ENCODE data around the gene GRIK4.

Gene GRIK4

GRCh38 chr11:120867531-120867930, 356.0 kb downstream of the GRIK4 start:
- Histone ChIP-seq H4K20me1 (peaks cover 0 to 3% (median 0%) of the 10 kb centered on the region in 11 experiments; a peak in 1 of 22 replicates), H3K27me3 (peaks cover 0 to 30% (median 13%) of the 10 kb centered on the region in 11 experiments; a peak in 14 of 22 replicates), H3K36me3 (no peaks in the 10 kb centered on the region), H3K4me2 (peak overlapping the region in 2 of 11 experiments; percentile 3 to 94; a peak in 3 of 22 replicates), H3K4me3 (no peak overlapping the region), H3K27ac (no peak overlapping the region), H3K9me3 (replicated peaks in 1 of 11) (no peaks in the 10 kb centered on the region), H3K4me1 (peaks cover 14 to 66% (median 51%) of the 10 kb centered on the region in 10 experiments), H3K9ac (no peak overlapping the region)
- no peak for TF ChIP-seq Cebpa-rat (IDR thresholded peaks at IDR 0.05)

GRCh38 chr11:120867988-120868387, 356.4 kb downstream of the GRIK4 start:
- no peak overlapping the region for H3K4me3 ChIP-seq
- peaks cover 14 to 62% (median 47%) of the 10 kb centered on the region in 10 experiments for H3K4me1 ChIP-seq
- H3K9me3 ChIP-seq (replicated peaks in 1 of 11): no peaks in the 10 kb centered on the region
- H4K20me1 ChIP-seq: peaks cover 0 to 3% (median 0%) of the 10 kb centered on the region in 11 experiments; a peak in 1 of 22 replicates
- H3K27ac ChIP-seq: 0 out of 22 replicates have a peak overlapping the region, but pooled peaks of 1 of the 11 experiments have one; percentile 63
- H3K9ac ChIP-seq: no peak overlapping the region
- H3K36me3 ChIP-seq: no peaks in the 10 kb centered on the region
- no peak for TF ChIP-seq Cebpa-rat (IDR thresholded peaks at IDR 0.05)
- H3K27me3 ChIP-seq: peaks cover 0 to 33% (median 16%) of the 10 kb centered on the region in 11 experiments; a peak in 14 of 22 replicates
- H3K4me2 ChIP-seq: peak overlapping the region in 7 of 11 experiments; percentile 81 to 96 (median 94); a peak in 14 of 22 replicates

GRCh38 chr11:120869097-120869496, 357.5 kb downstream of the GRIK4 start:
- Histone ChIP-seq H3K4me3 (no peak overlapping the region), H3K27ac (peak overlapping the region in 5 of 11 experiments; percentile 5 to 70 (median 69); a peak in 8 of 22 replicates), H3K9me3 (replicated peaks in 1 of 11) (no peaks in the 10 kb centered on the region), H3K36me3 (no peaks in the 10 kb centered on the region), H3K27me3 (peaks cover 0 to 33% (median 20%) of the 10 kb centered on the region in 11 experiments; a peak in 14 of 22 replicates), H3K4me2 (peak overlapping the region; percentile 60 to 96 (median 88)), H3K4me1 (peaks cover 14 to 67% (median 52%) of the 10 kb centered on the region in 10 experiments), H3K9ac (peak overlapping the region in 3 of 11 experiments; percentile 34 to 60 (median 36); a peak in 3 of 22 replicates), H4K20me1 (peaks cover 0 to 3% (median 0%) of the 10 kb centered on the region in 11 experiments; a peak in 1 of 22 replicates)
- TF ChIP-seq Cebpa-rat (IDR thresholded peaks at IDR 0.05): no peak

GRCh38 chr11:120869516-120870011, 358.0 kb downstream of the GRIK4 start:
- Histone ChIP-seq H4K20me1 (peaks cover 0 to 3% (median 0%) of the 10 kb centered on the region in 11 experiments; a peak in 1 of 22 replicates), H3K4me3 (peak overlapping the region in 6 of 10 experiments; percentile 12 to 37 (median 15); a peak in 4 of 20 replicates), H3K4me1 (peaks cover 14 to 70% (median 56%) of the 10 kb centered on the region in 10 experiments), H3K36me3 (no peaks in the 10 kb centered on the region), H3K9me3 (replicated peaks in 1 of 11) (no peaks in the 10 kb centered on the region), H3K9ac (peak overlapping the region in 6 of 11 experiments; percentile 12 to 61 (median 44); a peak in 10 of 22 replicates), H3K27me3 (peaks cover 0 to 33% (median 20%) of the 10 kb centered on the region in 11 experiments; a peak in 14 of 22 replicates), H3K4me2 (peak overlapping the region; percentile 60 to 96 (median 88)), H3K27ac (peak overlapping the region in 7 of 11 experiments; percentile 20 to 80 (median 73); a peak in 12 of 22 replicates)
- peak in 4 of 11 experiments; percentile 46 to 90 (median 68); a peak in 5 of 22 replicates for TF ChIP-seq Cebpa-rat (IDR thresholded peaks at IDR 0.05)

- H3K4me1 ChIP-seq: peaks cover 14 to 71% (median 59%) of the 10 kb centered on the region in 10 experiments
- H4K20me1 ChIP-seq: peaks cover 0 to 3% (median 0%) of the 10 kb centered on the region in 11 experiments; a peak in 1 of 22 replicates
- no peaks in the 10 kb centered on the region for H3K36me3 ChIP-seq
- no peak overlapping the region; a peak in 1 of 22 replicates for H3K27ac ChIP-seq
- H3K4me3 ChIP-seq: no peak overlapping the region
- no peak for TF ChIP-seq Cebpa-rat (IDR thresholded peaks at IDR 0.05)
- H3K4me2 ChIP-seq: peak overlapping the region in 8 of 11 experiments; percentile 23 to 96 (median 91); a peak in 14 of 22 replicates
- no peak overlapping the region for H3K9ac ChIP-seq
- peaks cover 0 to 33% (median 20%) of the 10 kb centered on the region in 11 experiments; a peak in 14 of 22 replicates for H3K27me3 ChIP-seq
- no peaks in the 10 kb centered on the region for H3K9me3 ChIP-seq (replicated peaks in 1 of 11)
These were observed 359.6 kb downstream of the GRIK4 start for GRCh38 chr11:120871194-120871593.

GRCh38 chr11:120871924-120872323, 360.4 kb downstream of the GRIK4 start:
- Histone ChIP-seq H3K27ac (no peak overlapping the region), H3K9me3 (replicated peaks in 1 of 11) (no peaks in the 10 kb centered on the region), H3K4me3 (no peak overlapping the region), H3K36me3 (no peaks in the 10 kb centered on the region), H3K9ac (no peak overlapping the region), H3K27me3 (peaks cover 0 to 33% (median 15%) of the 10 kb centered on the region in 11 experiments; a peak in 14 of 22 replicates), H4K20me1 (peaks cover 0 to 3% (median 0%) of the 10 kb centered on the region in 11 experiments; a peak in 1 of 22 replicates), H3K4me2 (peak overlapping the region in 7 of 11 experiments; percentile 23 to 96 (median 94); a peak in 14 of 22 replicates), H3K4me1 (peaks cover 14 to 69% (median 58%) of the 10 kb centered on the region in 10 experiments)
- no peak for TF ChIP-seq Cebpa-rat (IDR thresholded peaks at IDR 0.05)

- no peaks in the 10 kb centered on the region for H3K36me3 ChIP-seq
- peaks cover 0 to 3% (median 0%) of the 10 kb centered on the region in 11 experiments; a peak in 1 of 22 replicates for H4K20me1 ChIP-seq
- H3K4me3 ChIP-seq: no peak overlapping the region
- no peak overlapping the region for H3K9ac ChIP-seq
- H3K27ac ChIP-seq: no peak overlapping the region
- peaks cover 10 to 52% (median 43%) of the 10 kb centered on the region in 10 experiments for H3K4me1 ChIP-seq
- no peak for TF ChIP-seq Cebpa-rat (IDR thresholded peaks at IDR 0.05)
- peak overlapping the region in 8 of 11 experiments; percentile 5 to 64 (median 52); a peak in 16 of 22 replicates for H3K4me2 ChIP-seq
- peaks cover 0 to 16% (median 2%) of the 10 kb centered on the region in 11 experiments; a peak in 8 of 22 replicates for H3K27me3 ChIP-seq
- H3K9me3 ChIP-seq (replicated peaks in 1 of 11): no peaks in the 10 kb centered on the region
These were observed 362.6 kb downstream of the GRIK4 start for GRCh38 chr11:120873966-120874735.

- peak in 1 of 11 experiments; percentile 33; a peak in 1 of 22 replicates for TF ChIP-seq Cebpa-rat (IDR thresholded peaks at IDR 0.05)
- H3K4me3 ChIP-seq: no peak overlapping the region
These were observed 364.4 kb downstream of the GRIK4 start for GRCh38 chr11:120875986-120876385.

More at GRCh38 chr11:120875986-120876385, 364.4 kb downstream of the GRIK4 start:
- Histone ChIP-seq H3K9ac (no peak overlapping the region), H3K27me3 (peaks cover 0 to 16% (median 0%) of the 10 kb centered on the region in 11 experiments; a peak in 4 of 22 replicates), H3K36me3 (no peaks in the 10 kb centered on the region), H3K4me1 (peaks cover 0 to 34% (median 25%) of the 10 kb centered on the region in 10 experiments; a peak in 14 of 20 replicates), H4K20me1 (no peaks in the 10 kb centered on the region), H3K4me2 (no peak overlapping the region), H3K9me3 (replicated peaks in 1 of 11) (no peaks in the 10 kb centered on the region), H3K27ac (no peak overlapping the region)
